Spleen (tissue), 11 donors: ENCODE results near the gene NDUFS8. TPM values are rescaled to one million over a fixed set of nuclear protein-coding genes. Genes with fewer than 3 reads are reported as not detected.

ENCODE experiments used
- DNase-seq: peaks from one replicate; pipeline ENCODE4 v3.0.0-alpha.2; 2020
- H3K27ac ChIP-seq, 8 donors: fragments of 200-600 bp; sonication (generic) in 7 of 8; 1 replicate in 4 of 8; 2 replicates in 4 of 8; pipeline versions ENCODE4 v1.5.0 to v1.8.0; 2016 to 2021; ENCODE audit warnings: inconsistent platforms in 4 of 8, mild to moderate bottlenecking in 4 of 8, moderate library complexity in 1 of 8
- H3K27me3 ChIP-seq, 7 donors: fragments of 200-600 bp; sonication (generic) in 6 of 7; replicated peaks in 1 of 7; 1 replicate in 4 of 7; 2 replicates in 3 of 7; pipeline versions ENCODE4 v1.5.0 to v1.8.0; 2016 to 2021; ENCODE audit warnings: inconsistent platforms in 3 of 7, mild to moderate bottlenecking in 1 of 7
- H3K36me3 ChIP-seq, 6 donors: fragments of 200-600 bp; sonication (generic) in 5 of 6; 1 replicate in 4 of 6; 2 replicates in 2 of 6; pipeline versions ENCODE4 v1.5.0 to v1.8.0; 2016 to 2021; ENCODE audit warnings: inconsistent platforms in 2 of 6
- H3K4me1 ChIP-seq, 6 donors: fragments of 200-600 bp; sonication (generic) in 5 of 6; 1 replicate in 3 of 6; 2 replicates in 3 of 6; pipeline versions ENCODE4 v1.5.0 to v1.8.0; 2016 to 2021; ENCODE audit warnings: inconsistent platforms in 3 of 6
- H3K4me3 ChIP-seq, 8 donors: fragments of 200-600 bp; sonication (generic) in 7 of 8; 1 replicate in 4 of 8; 2 replicates in 4 of 8; pipeline versions ENCODE4 v1.5.0 to v1.8.0; 2016 to 2021; ENCODE audit warnings: inconsistent platforms in 4 of 8, mild to moderate bottlenecking in 4 of 8, moderate library complexity in 2 of 8
- H3K9me3 ChIP-seq, 8 donors: fragments of 200-600 bp; sonication (generic) in 7 of 8; 1 replicate in 4 of 8; 2 replicates in 4 of 8; pipeline versions ENCODE4 v1.5.0 to v1.8.0; 2016 to 2021; ENCODE audit warnings: inconsistent platforms in 4 of 8
- POLR2A ChIP-seq, 3 donors: fragments of 450-650 bp; IDR thresholded peaks; one replicate each; pipeline ENCODE4 v1.5.1; 2017; ENCODE audit warnings: antibody characterized with exemption in 3 of 3, mild to moderate bottlenecking in 1 of 3
- POLR2AphosphoS5 ChIP-seq, 3 donors: sonication (generic); formaldehyde crosslinking; IDR thresholded peaks; one replicate each; pipeline ENCODE4 v1.5.1; 2017; ENCODE audit warnings: antibody characterized with exemption in 3 of 3
- WGBS, 5 donors: extraction: QIAGEN DNeasy Blood & Tissue Kit in 3 of 5; methylation state at CpG; one replicate each; pipeline versions ENCODE4 v1.1.5 to v1.1.7; 2013 to 2018; 5-methylcytosine and 5-hydroxymethylcytosine counted together
- intact Hi-C: fragments of 100-400 bp; cut with DNase I; formaldehyde crosslinking; loops from one replicate; pipeline ENCODE4 v1.15.0; 2023; ENCODE audit warnings: low total_unique reads
- polyA plus RNA-seq, 3 donors: library from polyadenylated mRNA; stranded (reverse); fragments of 200-250 nt; gene quantifications; one replicate each; pipeline ENCODE4 v1.2.1, GENCODE V29; 2013
- total RNA-seq, 7 donors: library from RNA; depleted of rRNA in 3 of 7; stranded (reverse); fragments of >200 nt in 3 of 7; fragmentation: NEBNext Ultra II Directional in 4 of 7; extraction: Animal tissue kit (Norgen Biotek cat#: 25700) in 4 of 7; gene quantifications; one replicate each; pipeline versions ENCODE4 v1.1.0 to v1.2.1, GENCODE V29; 2016 to 2021
- TF ChIP-seq, protein P1 (sequence below), 11 experiments: fragments of 200-600 bp in 7 of 11; fragments of 450-650 bp in 4 of 11; sonication (generic) in 4 of 11; IDR thresholded peaks in 8 of 11; conservative IDR thresholded peaks in 3 of 11; 1 replicate in 7 of 11; 2 replicates in 4 of 11; pipeline versions ENCODE4 v1.4.0 to v1.8.0; 2016 to 2021; ENCODE audit warnings: antibody characterized with exemption in 11 of 11, inconsistent platforms in 4 of 11, mild to moderate bottlenecking in 1 of 11
- donor health status: healthy with polysubstance abuse.
- donor health status: DM: no; HTN: no; CAD: no; lungs with moderate emphysema.
- donor health status: DM: no; HTN: no; CAD: no.
- donor health status: Bipolar disorder and iron deficiency.
- donor health status: healthy.
- donor health status: DM: no; HTN: no; CAD: no.
- donor health status: DM: yes; HTN: yes; CAD: no.

Gene NDUFS8
- total and polyA plus RNA-seq, 10 donors: 75.4 to 132 (median 95.1) TPM

DNA sequence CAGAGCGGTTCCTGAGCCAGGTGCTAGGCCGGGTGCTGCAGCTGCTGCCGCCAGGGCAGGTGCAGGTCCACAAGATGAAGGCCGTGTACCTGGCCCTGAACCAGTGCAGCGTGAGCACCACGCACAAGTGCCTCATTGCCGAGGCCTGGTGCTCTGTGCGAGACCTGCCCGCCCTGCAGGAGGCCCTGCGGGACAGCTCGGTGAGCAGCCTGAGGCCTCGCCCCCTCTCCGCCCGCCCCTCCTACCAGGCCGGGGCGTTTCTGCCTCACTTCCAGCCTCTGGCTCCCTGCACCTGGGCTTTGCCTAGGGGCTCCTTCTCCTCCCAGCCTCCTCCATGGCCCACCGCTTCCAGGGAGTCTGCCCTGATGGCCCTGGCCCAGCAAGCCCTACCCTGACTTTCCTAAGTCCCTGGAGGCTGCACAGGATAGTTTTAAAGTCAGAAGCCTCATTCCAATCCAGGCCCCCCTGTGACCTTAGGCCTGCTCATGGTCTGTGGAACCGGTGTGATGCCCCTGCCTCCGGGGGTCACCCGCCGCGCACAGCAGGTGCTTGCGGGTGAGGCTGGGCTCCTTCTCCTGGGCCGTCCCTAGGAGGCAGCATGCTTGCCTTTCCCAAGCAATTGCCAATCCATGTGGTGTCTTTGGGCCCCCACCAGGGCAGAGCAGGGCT, 13.8 kb downstream of the NDUFS8 start:
- peaks cover 13 to 43% (median 30%) of the 10 kb centered on the region in 6 donors for H3K4me1 ChIP-seq
- H3K4me3 ChIP-seq: no peak overlapping the region
- H3K9me3 ChIP-seq: no peaks in the 10 kb centered on the region
- intact Hi-C loops: no loop called here
- DNase-seq: peak; percentile 73
- H3K27me3 ChIP-seq: no peaks in the 10 kb centered on the region
- whole genome bisulfite sequencing, 5 donors: 83 to 94% (median 92%) methylated on average over 13 to 24 of the region's 24 CpGs
- H3K36me3 ChIP-seq: peaks cover under 1 to 84% (median 79%) of the 10 kb centered on the region in 6 donors
- peak in 1 of 3 donors; percentile 40 for TF ChIP-seq POLR2AphosphoS5 (IDR thresholded peaks at IDR 0.05)
- TF ChIP-seq, protein P1, sequence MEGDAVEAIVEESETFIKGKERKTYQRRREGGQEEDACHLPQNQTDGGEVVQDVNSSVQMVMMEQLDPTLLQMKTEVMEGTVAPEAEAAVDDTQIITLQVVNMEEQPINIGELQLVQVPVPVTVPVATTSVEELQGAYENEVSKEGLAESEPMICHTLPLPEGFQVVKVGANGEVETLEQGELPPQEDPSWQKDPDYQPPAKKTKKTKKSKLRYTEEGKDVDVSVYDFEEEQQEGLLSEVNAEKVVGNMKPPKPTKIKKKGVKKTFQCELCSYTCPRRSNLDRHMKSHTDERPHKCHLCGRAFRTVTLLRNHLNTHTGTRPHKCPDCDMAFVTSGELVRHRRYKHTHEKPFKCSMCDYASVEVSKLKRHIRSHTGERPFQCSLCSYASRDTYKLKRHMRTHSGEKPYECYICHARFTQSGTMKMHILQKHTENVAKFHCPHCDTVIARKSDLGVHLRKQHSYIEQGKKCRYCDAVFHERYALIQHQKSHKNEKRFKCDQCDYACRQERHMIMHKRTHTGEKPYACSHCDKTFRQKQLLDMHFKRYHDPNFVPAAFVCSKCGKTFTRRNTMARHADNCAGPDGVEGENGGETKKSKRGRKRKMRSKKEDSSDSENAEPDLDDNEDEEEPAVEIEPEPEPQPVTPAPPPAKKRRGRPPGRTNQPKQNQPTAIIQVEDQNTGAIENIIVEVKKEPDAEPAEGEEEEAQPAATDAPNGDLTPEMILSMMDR (IDR thresholded peaks at IDR 0.05 in 8 of 11, conservative IDR thresholded peaks at IDR 0.05 in 3 of 11): no peak
- no peak overlapping the region for H3K27ac ChIP-seq

DNA sequence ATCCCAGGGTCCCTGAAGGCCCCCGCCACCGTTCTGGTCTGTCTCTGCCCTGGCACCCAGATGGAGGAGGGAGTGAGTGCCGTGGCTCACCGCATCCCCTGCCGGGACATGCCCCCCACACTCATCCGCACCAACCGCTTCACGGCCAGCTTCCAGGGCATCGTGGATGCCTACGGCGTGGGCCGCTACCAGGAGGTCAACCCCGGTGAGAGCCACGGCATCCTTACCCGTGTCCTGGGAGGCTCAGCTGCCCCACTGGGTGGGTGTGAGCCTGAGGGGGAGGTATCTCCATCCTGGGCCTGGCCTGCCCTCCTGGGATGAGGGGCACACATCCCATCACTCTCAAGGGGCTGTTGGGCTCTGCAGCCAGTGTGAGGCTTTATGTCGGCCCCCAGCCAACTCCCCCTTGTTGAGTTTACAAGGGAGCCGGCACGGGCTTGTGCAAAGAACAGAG, 14.4 kb downstream of the NDUFS8 start:
- Histone ChIP-seq H3K27me3 (no peaks in the 10 kb centered on the region), H3K27ac (no peak overlapping the region), H3K4me3 (no peak overlapping the region), H3K4me1 (peaks cover 10 to 36% (median 24%) of the 10 kb centered on the region in 6 donors), H3K36me3 (peaks cover 2 to 90% (median 85%) of the 10 kb centered on the region in 6 donors), H3K9me3 (no peaks in the 10 kb centered on the region)
- peak in 1 of 3 donors; percentile 57 for TF ChIP-seq POLR2AphosphoS5 (IDR thresholded peaks at IDR 0.05)
- no peak for TF ChIP-seq POLR2A (IDR thresholded peaks at IDR 0.05)
- peak; percentile 76 for DNase-seq
- 93 to 99% (median 94%) methylated on average over 10 to 18 of the region's 18 CpGs for WGBS, 5 donors
- intact Hi-C loops: no loop called here

DNA sequence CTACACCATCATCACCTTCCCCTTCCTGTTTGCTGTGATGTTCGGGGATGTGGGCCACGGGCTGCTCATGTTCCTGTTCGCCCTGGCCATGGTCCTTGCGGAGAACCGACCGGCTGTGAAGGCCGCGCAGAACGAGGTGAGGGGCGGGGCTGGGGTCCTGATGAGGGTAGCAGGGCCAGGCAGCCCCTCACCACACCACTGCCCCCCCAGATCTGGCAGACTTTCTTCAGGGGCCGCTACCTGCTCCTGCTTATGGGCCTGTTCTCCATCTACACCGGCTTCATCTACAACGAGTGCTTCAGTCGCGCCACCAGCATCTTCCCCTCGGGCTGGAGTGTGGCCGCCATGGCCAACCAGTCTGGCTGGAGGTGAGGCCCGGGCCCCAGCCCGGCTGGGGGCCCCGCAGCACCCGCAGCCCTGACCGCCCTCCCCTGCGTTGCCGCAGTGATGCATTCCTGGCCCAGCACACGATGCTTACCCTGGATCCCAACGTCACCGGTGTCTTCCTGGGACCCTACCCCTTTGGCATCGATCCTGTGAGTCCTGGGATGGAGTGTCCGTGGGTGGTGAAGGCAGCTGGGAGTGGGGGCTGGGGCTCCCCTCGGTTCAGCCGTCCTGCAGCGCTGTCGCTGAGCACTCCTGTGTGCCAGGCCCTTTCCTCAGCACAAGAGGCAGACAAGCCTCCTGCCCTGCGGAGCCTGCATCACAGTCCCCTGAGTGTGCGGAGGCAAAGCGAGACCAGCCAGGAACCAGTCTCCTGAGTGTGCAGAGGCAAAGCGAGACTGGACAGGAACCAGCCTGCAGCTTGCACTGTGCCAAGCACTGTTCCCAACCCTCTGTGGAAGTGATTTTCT, 17.2 kb downstream of the NDUFS8 start:
- peaks cover 2 to 100% (median 98%) of the 10 kb centered on the region in 6 donors for H3K36me3 ChIP-seq
- DNase-seq: peak; percentile 68
- 89 to 93% (median 92%) methylated on average over 28 to 37 of the region's 37 CpGs for WGBS, 5 donors
- TF ChIP-seq, protein P1 (IDR thresholded peaks at IDR 0.05 in 8 of 11, conservative IDR thresholded peaks at IDR 0.05 in 3 of 11): no peak
- TF ChIP-seq POLR2AphosphoS5 (IDR thresholded peaks at IDR 0.05): peak; percentile 10 to 61 (median 25)
- no peak overlapping the region for H3K4me3 ChIP-seq
- no peaks in the 10 kb centered on the region for H3K27me3 ChIP-seq
- no peaks in the 10 kb centered on the region for H3K9me3 ChIP-seq
- no peak overlapping the region for H3K27ac ChIP-seq
- intact Hi-C loops: no loop called here
- peaks cover 0 to 16% (median 2%) of the 10 kb centered on the region in 6 donors for H3K4me1 ChIP-seq

DNA sequence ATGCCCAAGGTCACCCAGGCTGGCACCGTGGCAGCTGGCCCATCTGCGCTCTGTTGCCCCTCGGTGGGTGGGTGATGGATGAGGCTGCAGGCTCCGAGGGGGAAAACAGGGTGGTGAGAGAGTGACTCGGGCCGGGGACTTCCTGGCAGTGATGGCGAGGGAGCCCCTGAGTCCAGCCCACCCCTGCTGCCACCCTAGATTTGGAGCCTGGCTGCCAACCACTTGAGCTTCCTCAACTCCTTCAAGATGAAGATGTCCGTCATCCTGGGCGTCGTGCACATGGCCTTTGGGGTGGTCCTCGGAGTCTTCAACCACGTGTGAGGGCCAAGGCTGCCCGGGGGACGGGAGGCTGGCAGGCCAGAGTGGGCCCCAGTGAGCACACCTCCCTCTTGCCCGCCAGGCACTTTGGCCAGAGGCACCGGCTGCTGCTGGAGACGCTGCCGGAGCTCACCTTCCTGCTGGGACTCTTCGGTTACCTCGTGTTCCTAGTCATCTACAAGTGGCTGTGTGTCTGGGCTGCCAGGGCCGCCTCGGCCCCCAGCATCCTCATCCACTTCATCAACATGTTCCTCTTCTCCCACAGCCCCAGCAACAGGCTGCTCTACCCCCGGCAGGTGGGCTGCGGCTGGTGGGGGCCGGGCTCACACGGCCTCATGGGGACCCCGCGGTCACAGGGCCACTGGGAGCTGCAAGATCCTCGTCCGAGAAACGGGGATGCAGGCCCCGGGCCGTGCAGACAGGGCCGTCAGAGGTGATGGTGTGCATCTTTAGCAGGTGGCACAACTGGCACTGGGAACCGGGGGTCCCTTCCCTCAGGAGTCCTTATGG, 18.4 kb downstream of the NDUFS8 start:
- Histone ChIP-seq H3K4me1 (peaks cover 0 to 9% (median 0%) of the 10 kb centered on the region in 6 donors), H3K36me3 (peaks cover 2 to 100% (median 93%) of the 10 kb centered on the region in 6 donors), H3K4me3 (no peak overlapping the region), H3K9me3 (no peaks in the 10 kb centered on the region), H3K27me3 (no peaks in the 10 kb centered on the region), H3K27ac (no peak overlapping the region)
- intact Hi-C loops: no loop called here
- TF ChIP-seq POLR2AphosphoS5 (IDR thresholded peaks at IDR 0.05) (peak in 1 of 3 donors; percentile 66), POLR2A (IDR thresholded peaks at IDR 0.05) (no peak)
- TF ChIP-seq, protein P1 (IDR thresholded peaks at IDR 0.05 in 8 of 11, conservative IDR thresholded peaks at IDR 0.05 in 3 of 11): no peak
- peak; percentile 64 for DNase-seq
- WGBS, 5 donors: 89 to 93% (median 93%) methylated on average over 23 to 35 of the region's 35 CpGs
